ENCODE data around the gene FAM8A1.

Gene FAM8A1

GRCh38 chr6:17600527-17601385, 654 bp downstream of the FAM8A1 start:
- DNase-seq (ENCODE audit: low read depth, low spot score), result no peak

GRCh38 chr6:17601386-17601703, 1.2 kb downstream of the FAM8A1 start:
- no peak for DNase-seq (ENCODE audit: low read depth, low spot score)

GRCh38 chr6:17602888-17603287, 2.8 kb downstream of the FAM8A1 start:
- DNase-seq (ENCODE audit: low read depth, low spot score), result no peak

- DNase-seq (ENCODE audit: low read depth, low spot score), result no peak
Observed at GRCh38 chr6:17606606-17607005, 6.5 kb downstream of the FAM8A1 start.

- no peak for DNase-seq (ENCODE audit: low read depth, low spot score)
Observed at GRCh38 chr6:17610835-17611234, 10.7 kb downstream of the FAM8A1 start.

GRCh38 chr6:17612048-17612447, 11.9 kb downstream of the FAM8A1 start:
- DNase-seq (ENCODE audit: low read depth, low spot score), result no peak

GRCh38 chr6:17615794-17616193, 15.7 kb downstream of the FAM8A1 start:
- DNase-seq (ENCODE audit: low read depth, low spot score), result no peak

- no peak for DNase-seq (ENCODE audit: low read depth, low spot score)
Observed at GRCh38 chr6:17621003-17621402, 20.9 kb downstream of the FAM8A1 start.

- no peak for DNase-seq (ENCODE audit: low read depth, low spot score)
Observed at GRCh38 chr6:17622144-17622543, 22.0 kb downstream of the FAM8A1 start.

- DNase-seq (ENCODE audit: low read depth, low spot score), result no peak
Observed at GRCh38 chr6:17624396-17624795, 24.3 kb downstream of the FAM8A1 start.

- DNase-seq (ENCODE audit: low read depth, low spot score), result no peak
Observed at GRCh38 chr6:17628873-17629272, 28.8 kb downstream of the FAM8A1 start.

GRCh38 chr6:17629824-17630510, 29.9 kb downstream of the FAM8A1 start:
- no peak for DNase-seq (ENCODE audit: low read depth, low spot score)

- no peak for DNase-seq (ENCODE audit: low read depth, low spot score)
Observed at GRCh38 chr6:17630511-17631073, 30.5 kb downstream of the FAM8A1 start.

- no peak for DNase-seq (ENCODE audit: low read depth, low spot score)
Observed at GRCh38 chr6:17632934-17633333, 32.8 kb downstream of the FAM8A1 start.

GRCh38 chr6:17633465-17634188, 33.5 kb downstream of the FAM8A1 start:
- DNase-seq (ENCODE audit: low read depth, low spot score), result no peak

GRCh38 chr6:17635568-17635967, 35.5 kb downstream of the FAM8A1 start:
- no peak for DNase-seq (ENCODE audit: low read depth, low spot score)

GRCh38 chr6:17638212-17638715, 38.2 kb downstream of the FAM8A1 start:
- no peak for DNase-seq (ENCODE audit: low read depth, low spot score)

GRCh38 chr6:17640477-17640917, 40.4 kb downstream of the FAM8A1 start:
- DNase-seq (ENCODE audit: low read depth, low spot score), result no peak

- DNase-seq (ENCODE audit: low read depth, low spot score), result no peak
Observed at GRCh38 chr6:17648745-17649144, 48.6 kb downstream of the FAM8A1 start.

- no peak for DNase-seq (ENCODE audit: low read depth, low spot score)
Observed at GRCh38 chr6:17650656-17651309, 50.7 kb downstream of the FAM8A1 start.

GRCh38 chr6:17653198-17653882, 53.2 kb downstream of the FAM8A1 start:
- DNase-seq (ENCODE audit: low read depth, low spot score), result no peak
